ENCODE measurements around the gene AFM.

AFM gene

DNA sequence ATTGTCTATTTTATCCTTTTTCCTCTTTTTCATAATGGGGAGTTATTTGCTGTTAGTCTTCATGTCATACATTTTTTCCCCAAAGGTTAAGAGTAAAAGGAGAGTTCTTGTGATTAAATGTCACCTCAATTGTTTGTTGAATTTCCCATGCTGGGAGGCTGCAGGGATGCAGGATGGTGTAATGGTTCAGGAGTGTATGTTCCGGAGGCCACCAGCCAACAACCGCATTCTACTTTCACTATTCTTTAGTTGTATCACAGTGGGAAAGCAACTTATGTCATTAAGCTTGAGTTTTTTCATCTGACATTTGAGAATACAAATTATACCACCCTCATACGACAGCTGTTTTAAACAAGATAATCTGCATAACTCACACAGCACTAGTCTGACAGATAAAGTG is 30.1 kb upstream of the AFM start:
- Histone ChIP-seq H3K9me3 (ENCODE audit: control insufficient read depth, insufficient read depth, low read length) (no peaks in the 10 kb centered on the region), H3K9ac (ENCODE audit: low read depth, low read length) (no peak overlapping the region), H3K36me3 (ENCODE audit: control insufficient read depth, insufficient read depth, low read length) (no peaks in the 10 kb centered on the region), H3K27me3 (ENCODE audit: control insufficient read depth, insufficient read depth, low read length) (no peaks in the 10 kb centered on the region), H3K4me1 (ENCODE audit: control insufficient read depth, insufficient read depth, low read length) (peaks cover 60% of the 10 kb centered on the region), H3K27ac (ENCODE audit: low read depth, low read length) (peak overlapping the region; percentile 89), H3K4me3 (ENCODE audit: low read depth, low read length) (0 out of 2 replicates have a peak overlapping the region, but pooled peaks have one; percentile 9)

DNA sequence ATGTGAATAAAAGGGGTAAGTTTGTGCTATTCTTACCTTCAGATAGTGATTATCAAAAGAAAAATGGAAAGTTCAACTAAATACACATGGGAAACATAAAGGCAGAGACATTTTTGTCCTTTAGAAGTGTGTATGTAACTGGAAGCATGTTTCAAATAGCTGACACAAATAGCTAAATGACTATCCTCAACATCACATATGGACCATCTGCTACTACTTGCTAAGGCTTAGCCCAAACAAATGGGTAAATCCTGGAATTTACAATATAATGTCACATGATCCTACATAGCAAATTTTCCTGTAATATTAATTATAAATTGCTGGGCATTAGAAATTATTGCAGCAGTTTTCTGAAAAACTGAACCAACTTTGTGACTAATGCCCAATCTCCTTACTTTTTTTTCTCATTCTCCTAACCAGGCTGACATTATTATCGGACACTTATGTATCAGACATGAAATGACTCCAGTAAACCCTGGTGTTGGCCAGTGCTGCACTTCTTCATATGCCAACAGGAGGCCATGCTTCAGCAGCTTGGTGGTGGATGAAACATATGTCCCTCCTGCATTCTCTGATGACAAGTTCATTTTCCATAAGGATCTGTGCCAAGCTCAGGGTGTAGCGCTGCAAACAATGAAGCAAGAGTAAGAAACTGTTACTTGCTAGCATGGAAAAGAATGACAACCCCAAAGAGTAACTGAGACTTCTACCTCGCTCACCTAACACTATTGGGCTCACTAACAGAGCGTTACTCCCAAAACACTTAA is 29.4 kb upstream of the AFM start:
- peak overlapping the region; percentile 89 for H3K27ac ChIP-seq (ENCODE audit: low read depth, low read length)
- no peaks in the 10 kb centered on the region for H3K36me3 ChIP-seq (ENCODE audit: control insufficient read depth, insufficient read depth, low read length)
- peaks cover 60% of the 10 kb centered on the region for H3K4me1 ChIP-seq (ENCODE audit: control insufficient read depth, insufficient read depth, low read length)
- no peaks in the 10 kb centered on the region for H3K9me3 ChIP-seq (ENCODE audit: control insufficient read depth, insufficient read depth, low read length)
- H3K9ac ChIP-seq (ENCODE audit: low read depth, low read length): no peak overlapping the region
- H3K4me3 ChIP-seq (ENCODE audit: low read depth, low read length): 0 out of 2 replicates have a peak overlapping the region, but pooled peaks have one; percentile 9
- no peaks in the 10 kb centered on the region for H3K27me3 ChIP-seq (ENCODE audit: control insufficient read depth, insufficient read depth, low read length)

DNA sequence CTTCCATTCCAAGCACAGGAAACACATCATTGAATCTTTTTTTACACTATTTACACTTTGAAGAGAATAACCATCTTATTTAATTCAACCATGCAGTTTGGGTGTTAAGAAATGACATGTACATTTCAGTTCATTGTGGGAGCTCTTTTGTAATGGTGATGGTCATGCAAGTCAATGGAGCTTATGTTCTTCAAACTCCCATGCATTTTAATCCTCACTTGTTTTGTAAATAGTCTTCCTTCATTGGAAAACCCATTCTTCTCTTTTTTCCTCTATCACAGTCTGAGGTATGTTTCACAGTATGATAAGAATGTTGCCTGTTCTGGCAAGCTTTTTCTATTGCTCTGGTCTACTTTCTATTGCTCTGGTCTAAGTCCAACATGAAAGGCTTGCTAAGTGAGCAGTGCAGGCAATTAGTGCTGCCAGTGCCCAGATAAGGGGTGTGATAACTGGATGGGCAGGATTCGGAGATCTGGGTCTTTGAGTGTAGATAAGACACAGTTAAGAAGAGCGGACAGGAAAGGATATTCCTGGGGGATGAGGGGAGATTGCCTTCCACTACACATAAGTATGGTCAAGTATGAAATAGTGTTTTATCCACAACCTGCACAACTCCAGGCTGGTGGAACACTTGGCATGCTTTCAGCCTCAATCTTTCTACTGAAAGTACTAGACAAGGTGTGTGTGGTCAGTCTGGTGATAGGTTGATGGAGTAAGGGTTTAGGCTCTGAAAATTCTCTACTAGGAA is 28.4 kb upstream of the AFM start:
- H3K4me1 ChIP-seq (ENCODE audit: control insufficient read depth, insufficient read depth, low read length): peaks cover 60% of the 10 kb centered on the region
- no peaks in the 10 kb centered on the region for H3K9me3 ChIP-seq (ENCODE audit: control insufficient read depth, insufficient read depth, low read length)
- H3K4me3 ChIP-seq (ENCODE audit: low read depth, low read length): peak overlapping the region; percentile 43
- no peak overlapping the region; the same call in 1 of the 2 replicates for H3K9ac ChIP-seq (ENCODE audit: low read depth, low read length)
- H3K27me3 ChIP-seq (ENCODE audit: control insufficient read depth, insufficient read depth, low read length): no peaks in the 10 kb centered on the region
- H3K27ac ChIP-seq (ENCODE audit: low read depth, low read length): peak overlapping the region; percentile 89
- H3K36me3 ChIP-seq (ENCODE audit: control insufficient read depth, insufficient read depth, low read length): no peaks in the 10 kb centered on the region

DNA sequence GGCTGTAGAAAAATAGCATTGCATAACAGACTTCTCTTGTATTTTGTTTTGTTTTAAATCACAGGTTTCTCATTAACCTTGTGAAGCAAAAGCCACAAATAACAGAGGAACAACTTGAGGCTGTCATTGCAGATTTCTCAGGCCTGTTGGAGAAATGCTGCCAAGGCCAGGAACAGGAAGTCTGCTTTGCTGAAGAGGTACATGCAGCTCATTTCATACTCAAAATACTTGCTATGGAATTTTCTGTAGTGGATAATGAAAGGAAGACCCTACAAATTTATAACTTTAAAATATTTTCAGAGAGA is 27.9 kb upstream of the AFM start:
- Histone ChIP-seq H3K27ac (ENCODE audit: low read depth, low read length) (peak overlapping the region; percentile 89), H3K9me3 (ENCODE audit: control insufficient read depth, insufficient read depth, low read length) (no peaks in the 10 kb centered on the region), H3K4me3 (ENCODE audit: low read depth, low read length) (peak overlapping the region; percentile 43), H3K9ac (ENCODE audit: low read depth, low read length) (no peak overlapping the region; the same call in 1 of the 2 replicates), H3K4me1 (ENCODE audit: control insufficient read depth, insufficient read depth, low read length) (peaks cover 58% of the 10 kb centered on the region), H3K27me3 (ENCODE audit: control insufficient read depth, insufficient read depth, low read length) (no peaks in the 10 kb centered on the region), H3K36me3 (ENCODE audit: control insufficient read depth, insufficient read depth, low read length) (no peaks in the 10 kb centered on the region)

DNA sequence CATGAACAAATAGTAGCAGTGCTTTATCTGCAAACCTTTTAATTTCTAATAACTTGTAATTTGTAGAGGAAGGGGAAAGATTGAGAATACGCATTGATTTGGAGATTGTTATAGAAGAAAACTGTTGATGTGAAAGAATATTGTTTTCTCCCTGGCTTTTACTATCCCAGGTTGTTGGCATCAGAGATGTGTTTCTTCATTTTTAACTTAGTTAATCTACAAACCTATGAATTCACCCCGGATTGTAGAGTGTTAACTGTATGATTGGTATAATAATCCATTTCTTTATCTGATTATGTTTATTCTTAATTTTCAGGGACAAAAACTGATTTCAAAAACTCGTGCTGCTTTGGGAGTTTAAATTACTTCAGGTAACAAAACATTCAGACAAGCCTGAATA is 26.6 kb upstream of the AFM start:
- H3K4me1 ChIP-seq (ENCODE audit: control insufficient read depth, insufficient read depth, low read length): peaks cover 45% of the 10 kb centered on the region
- H3K36me3 ChIP-seq (ENCODE audit: control insufficient read depth, insufficient read depth, low read length): no peaks in the 10 kb centered on the region
- H3K9ac ChIP-seq (ENCODE audit: low read depth, low read length): no peak overlapping the region
- H3K9me3 ChIP-seq (ENCODE audit: control insufficient read depth, insufficient read depth, low read length): no peaks in the 10 kb centered on the region
- H3K27me3 ChIP-seq (ENCODE audit: control insufficient read depth, insufficient read depth, low read length): no peaks in the 10 kb centered on the region
- no peak overlapping the region for H3K27ac ChIP-seq (ENCODE audit: low read depth, low read length)
- no peak overlapping the region for H3K4me3 ChIP-seq (ENCODE audit: low read depth, low read length)

DNA sequence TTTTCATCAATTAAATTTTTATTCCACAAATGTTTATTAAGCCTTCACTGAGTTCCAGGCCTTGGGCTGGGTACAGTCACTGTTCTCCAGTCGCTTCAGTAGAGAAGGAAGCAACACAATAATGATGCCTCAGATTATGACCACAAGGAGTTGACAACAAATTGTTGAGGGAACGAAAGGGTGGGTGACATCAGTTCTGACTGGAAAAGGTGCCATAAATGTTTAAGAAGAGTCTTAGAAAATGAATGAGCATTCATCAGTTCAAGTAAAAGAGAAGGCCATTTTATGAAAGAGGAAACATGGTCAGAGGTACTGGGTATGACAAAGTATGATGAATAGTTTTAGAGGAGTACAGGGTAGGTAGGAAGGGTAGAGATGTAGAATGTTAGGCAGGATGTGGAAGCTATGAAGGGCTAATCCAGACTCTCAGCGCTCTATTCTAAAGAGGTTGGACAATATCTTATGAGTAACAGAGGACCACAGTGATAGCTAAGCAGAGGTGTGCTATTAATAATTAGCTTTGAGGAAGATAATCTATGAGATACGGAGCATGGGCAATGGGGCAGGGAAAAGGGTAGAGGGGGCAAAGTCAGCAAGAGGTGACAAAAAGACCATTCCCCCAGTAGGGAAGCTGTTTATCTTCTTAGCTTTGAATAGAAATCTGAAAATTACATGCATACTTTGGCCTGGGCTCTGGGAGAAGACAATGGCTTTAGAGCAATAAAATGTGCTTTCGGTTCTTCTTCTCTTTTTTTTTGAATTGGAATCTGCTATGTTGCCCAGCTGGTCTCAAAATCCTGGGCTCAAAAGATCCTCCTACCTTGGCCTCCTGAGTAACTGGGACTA is 25.1 kb upstream of the AFM start:
- Histone ChIP-seq H3K9ac (ENCODE audit: low read depth, low read length) (no peak overlapping the region), H3K4me3 (ENCODE audit: low read depth, low read length) (no peak overlapping the region), H3K4me1 (ENCODE audit: control insufficient read depth, insufficient read depth, low read length) (peaks cover 31% of the 10 kb centered on the region), H3K9me3 (ENCODE audit: control insufficient read depth, insufficient read depth, low read length) (no peaks in the 10 kb centered on the region), H3K27me3 (ENCODE audit: control insufficient read depth, insufficient read depth, low read length) (no peaks in the 10 kb centered on the region), H3K36me3 (ENCODE audit: control insufficient read depth, insufficient read depth, low read length) (no peaks in the 10 kb centered on the region), H3K27ac (ENCODE audit: low read depth, low read length) (no peak overlapping the region)

DNA sequence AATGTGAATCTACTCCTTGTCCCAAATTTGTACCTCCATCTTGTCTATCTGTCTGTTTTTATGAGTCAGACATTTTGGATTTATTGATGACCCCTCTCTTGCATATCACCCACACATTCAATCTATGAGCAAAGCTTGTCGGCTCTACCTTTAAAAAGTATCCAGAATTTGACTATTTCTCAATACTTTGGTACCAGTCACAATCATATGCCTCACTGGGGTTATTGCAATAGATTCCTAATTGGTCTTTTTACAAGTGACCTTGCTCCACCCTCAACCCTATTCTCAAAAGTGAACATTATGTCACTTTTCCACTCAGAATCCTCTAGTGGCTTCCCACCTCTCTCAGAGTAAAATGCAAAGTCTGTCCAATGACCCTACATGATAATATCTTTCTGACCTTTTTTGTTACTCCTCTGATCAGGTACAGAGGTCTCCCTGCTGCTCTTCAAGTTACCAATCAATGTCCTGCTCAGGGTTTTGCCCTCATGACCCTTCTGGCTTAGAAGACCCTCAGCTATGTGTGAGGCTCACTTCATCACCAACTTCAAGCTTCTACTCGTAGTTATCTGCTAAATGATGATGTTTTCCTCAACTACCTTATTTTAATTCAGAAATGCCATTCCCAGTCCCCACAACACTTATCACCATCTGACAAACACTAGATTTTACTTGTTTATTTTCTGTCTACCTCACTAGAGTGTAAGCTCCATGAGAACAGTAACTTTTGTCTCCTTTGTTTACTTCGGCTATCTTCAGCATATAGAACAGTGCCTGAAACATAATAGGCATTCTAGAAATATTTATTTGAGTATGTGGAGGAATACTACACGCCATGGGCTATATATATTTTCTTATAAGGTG is 23.1 kb upstream of the AFM start:
- Histone ChIP-seq H3K9ac (ENCODE audit: low read depth, low read length) (no peak overlapping the region), H3K36me3 (ENCODE audit: control insufficient read depth, insufficient read depth, low read length) (no peaks in the 10 kb centered on the region), H3K9me3 (ENCODE audit: control insufficient read depth, insufficient read depth, low read length) (no peaks in the 10 kb centered on the region), H3K4me1 (ENCODE audit: control insufficient read depth, insufficient read depth, low read length) (peaks cover 11% of the 10 kb centered on the region), H3K27ac (ENCODE audit: low read depth, low read length) (no peak overlapping the region), H3K4me3 (ENCODE audit: low read depth, low read length) (no peak overlapping the region), H3K27me3 (ENCODE audit: control insufficient read depth, insufficient read depth, low read length) (no peaks in the 10 kb centered on the region)

DNA sequence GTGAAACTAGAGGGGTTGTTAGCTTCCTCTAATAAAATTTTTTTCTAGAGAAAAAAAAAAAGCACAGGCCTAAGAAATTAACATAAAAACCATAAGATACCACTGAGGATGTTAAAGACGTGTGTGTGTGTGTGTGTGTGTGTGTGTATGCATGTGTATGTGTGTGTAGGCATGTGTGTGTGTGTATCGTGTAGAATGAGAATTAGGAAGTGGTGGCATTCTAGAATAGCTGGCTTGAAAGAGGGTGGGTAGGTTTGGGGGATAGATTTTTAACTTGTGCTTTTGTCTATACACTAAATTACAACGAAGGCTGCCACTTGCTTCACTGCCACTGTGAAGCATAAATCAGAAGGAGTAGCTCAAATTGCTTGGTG is 22.5 kb upstream of the AFM start:
- Histone ChIP-seq H3K27me3 (ENCODE audit: control insufficient read depth, insufficient read depth, low read length) (no peaks in the 10 kb centered on the region), H3K36me3 (ENCODE audit: control insufficient read depth, insufficient read depth, low read length) (no peaks in the 10 kb centered on the region), H3K27ac (ENCODE audit: low read depth, low read length) (no peak overlapping the region), H3K9me3 (ENCODE audit: control insufficient read depth, insufficient read depth, low read length) (no peaks in the 10 kb centered on the region), H3K9ac (ENCODE audit: low read depth, low read length) (no peak overlapping the region), H3K4me3 (ENCODE audit: low read depth, low read length) (no peak overlapping the region), H3K4me1 (ENCODE audit: control insufficient read depth, insufficient read depth, low read length) (peaks cover 6% of the 10 kb centered on the region)

DNA sequence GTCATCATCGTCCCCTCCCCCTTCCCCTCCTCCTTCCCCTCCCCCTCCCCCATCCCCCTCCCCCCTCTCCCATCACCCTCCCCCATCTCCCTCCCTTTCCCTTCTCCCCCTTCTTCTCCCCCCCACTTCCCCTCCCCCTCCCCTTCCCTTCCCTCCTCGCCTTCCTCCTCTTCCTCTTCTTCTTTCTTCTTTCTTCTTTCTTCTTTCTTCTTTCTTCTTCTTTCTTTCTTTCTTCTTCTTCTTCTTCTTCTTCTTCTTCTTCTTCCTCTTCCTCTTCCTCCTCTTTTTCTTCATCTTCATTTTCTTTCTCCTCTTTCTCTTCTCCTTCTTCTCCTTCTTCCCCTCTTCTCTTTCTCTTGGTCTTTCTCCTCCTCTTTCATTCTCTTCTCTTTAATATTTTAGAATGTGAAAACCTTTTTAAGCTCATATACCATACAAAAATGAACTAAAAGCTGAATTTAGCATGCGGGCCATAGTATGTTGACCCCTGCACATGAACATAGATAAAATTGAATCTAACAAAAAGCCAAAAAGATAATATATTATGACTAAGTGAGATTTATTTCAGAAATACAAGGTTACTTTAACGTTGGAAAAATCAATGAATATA is 20.5 kb upstream of the AFM start:
- Histone ChIP-seq H3K27ac (ENCODE audit: low read depth, low read length) (no peak overlapping the region), H3K4me1 (ENCODE audit: control insufficient read depth, insufficient read depth, low read length) (no peaks in the 10 kb centered on the region), H3K9ac (ENCODE audit: low read depth, low read length) (no peak overlapping the region), H3K36me3 (ENCODE audit: control insufficient read depth, insufficient read depth, low read length) (no peaks in the 10 kb centered on the region), H3K4me3 (ENCODE audit: low read depth, low read length) (no peak overlapping the region), H3K27me3 (ENCODE audit: control insufficient read depth, insufficient read depth, low read length) (no peaks in the 10 kb centered on the region), H3K9me3 (ENCODE audit: control insufficient read depth, insufficient read depth, low read length) (no peaks in the 10 kb centered on the region; the same call in 1 of the 2 replicates)

DNA sequence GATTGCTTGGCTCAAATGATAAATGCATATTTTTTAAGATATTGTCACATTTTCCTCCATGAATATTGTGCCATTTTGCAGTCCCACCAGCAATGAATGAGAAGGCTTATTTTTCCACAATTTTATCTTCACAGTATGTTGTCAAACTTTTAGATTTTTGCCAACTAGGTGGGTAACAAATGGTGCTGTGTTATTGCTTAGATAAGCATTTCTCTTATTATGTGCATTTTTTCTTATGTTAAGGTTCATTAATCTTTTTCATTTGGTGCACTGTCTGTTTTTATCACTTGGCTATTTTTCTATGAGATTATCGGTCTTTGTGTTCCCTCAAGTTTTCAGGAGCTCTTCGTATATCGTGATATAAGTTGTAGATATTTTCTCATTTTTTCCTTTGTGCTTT is 13.4 kb upstream of the AFM start:
- Histone ChIP-seq H3K9ac (ENCODE audit: low read depth, low read length) (no peak overlapping the region), H3K9me3 (ENCODE audit: control insufficient read depth, insufficient read depth, low read length) (peaks cover 6% of the 10 kb centered on the region; the same call in 1 of the 2 replicates), H3K4me3 (ENCODE audit: low read depth, low read length) (no peak overlapping the region), H3K4me1 (ENCODE audit: control insufficient read depth, insufficient read depth, low read length) (no peaks in the 10 kb centered on the region), H3K27ac (ENCODE audit: low read depth, low read length) (no peak overlapping the region), H3K27me3 (ENCODE audit: control insufficient read depth, insufficient read depth, low read length) (no peaks in the 10 kb centered on the region), H3K36me3 (ENCODE audit: control insufficient read depth, insufficient read depth, low read length) (no peaks in the 10 kb centered on the region)

Data from HUES48 (cell line).